ENCODE measurements around the gene FNBP1. TPM values are rescaled to one million over a fixed set of nuclear protein-coding genes. Genes with fewer than 3 reads are reported as not detected.

Gene FNBP1
- total and polyA plus RNA-seq, 2 of the 8 experiments (the other 6 are each of a cell fraction or from before 2014, with no cell fraction given): 7.2 to 40.9 TPM

- no peak for TF ChIP-seq ATF3 (IDR thresholded peaks at IDR 0.05; ENCODE audit: insufficient read depth, low read depth, low read length)
- TF ChIP-seq MAX (IDR thresholded peaks at IDR 0.05): no peak
- TF ChIP-seq JUN (IDR thresholded peaks at IDR 0.05; ENCODE audit: low read depth, low read length): no peak
- no peak for TF ChIP-seq CBX5 (IDR thresholded peaks at IDR 0.05; ENCODE audit: low read depth, low read length)
Observed at GRCh38 chr9:129944506-129945116, 98.4 kb downstream of the FNBP1 start (continued).
